ENCODE results near the gene MTRF1.

The MTRF1 gene

GRCh38 chr13:41203810-41204209, 59.6 kb downstream of the MTRF1 start:
- H3K4me1 ChIP-seq = no peaks in the 10 kb centered on the region
- DNase-seq = no peak
- no peak overlapping the region for H3K27ac ChIP-seq
- TF ChIP-seq CTCF (IDR thresholded peaks at IDR 0.05) = no peak
- H3K27me3 ChIP-seq = no peaks in the 10 kb centered on the region
- intact Hi-C loops (cut with DNase I; ENCODE audit: low total_unique reads) = no loop called here
- H3K4me3 ChIP-seq = no peak overlapping the region
- H3K9me3 ChIP-seq = no peaks in the 10 kb centered on the region
- H3K36me3 ChIP-seq = no peaks in the 10 kb centered on the region

GRCh38 chr13:41200126-41200525, 63.2 kb downstream of the MTRF1 start:
- intact Hi-C loops (cut with DNase I; ENCODE audit: low total_unique reads) = no loop called here
- Histone ChIP-seq H3K27me3 (no peaks in the 10 kb centered on the region), H3K9me3 (no peaks in the 10 kb centered on the region), H3K4me3 (no peak overlapping the region), H3K36me3 (no peaks in the 10 kb centered on the region), H3K4me1 (no peaks in the 10 kb centered on the region), H3K27ac (no peak overlapping the region)
- TF ChIP-seq CTCF (IDR thresholded peaks at IDR 0.05) = no peak
- no peak for DNase-seq

- no peaks in the 10 kb centered on the region for H3K4me1 ChIP-seq
- no peak overlapping the region for H3K4me3 ChIP-seq
- DNase-seq = no peak
- intact Hi-C loops (cut with DNase I; ENCODE audit: low total_unique reads) = no loop called here
- no peaks in the 10 kb centered on the region for H3K36me3 ChIP-seq
- H3K27me3 ChIP-seq = no peaks in the 10 kb centered on the region
- no peaks in the 10 kb centered on the region for H3K9me3 ChIP-seq
- TF ChIP-seq CTCF (IDR thresholded peaks at IDR 0.05) = no peak
- no peak overlapping the region for H3K27ac ChIP-seq
These were observed 63.9 kb downstream of the MTRF1 start for GRCh38 chr13:41199526-41199925.

GRCh38 chr13:41199079-41199478, 64.3 kb downstream of the MTRF1 start:
- Histone ChIP-seq H3K36me3 (no peaks in the 10 kb centered on the region), H3K9me3 (no peaks in the 10 kb centered on the region), H3K27ac (no peak overlapping the region), H3K4me1 (no peaks in the 10 kb centered on the region), H3K27me3 (no peaks in the 10 kb centered on the region), H3K4me3 (no peak overlapping the region)
- TF ChIP-seq CTCF (IDR thresholded peaks at IDR 0.05) = no peak
- intact Hi-C loops (cut with DNase I; ENCODE audit: low total_unique reads) = no loop called here
- DNase-seq = no peak

- no peak for TF ChIP-seq CTCF (IDR thresholded peaks at IDR 0.05)
- no peak for DNase-seq
- Histone ChIP-seq H3K9me3 (no peaks in the 10 kb centered on the region), H3K27ac (no peak overlapping the region), H3K4me3 (no peak overlapping the region), H3K27me3 (no peaks in the 10 kb centered on the region), H3K36me3 (no peaks in the 10 kb centered on the region), H3K4me1 (peaks cover 0 to 22% (median 12%) of the 10 kb centered on the region in 4 donors)
- intact Hi-C loops (cut with DNase I; ENCODE audit: low total_unique reads) = no loop called here
These were observed 66.8 kb downstream of the MTRF1 start for GRCh38 chr13:41196620-41197019.

- no peak for TF ChIP-seq CTCF (IDR thresholded peaks at IDR 0.05)
- Histone ChIP-seq H3K9me3 (no peaks in the 10 kb centered on the region), H3K4me3 (no peak overlapping the region), H3K27me3 (no peaks in the 10 kb centered on the region), H3K27ac (no peak overlapping the region), H3K36me3 (no peaks in the 10 kb centered on the region), H3K4me1 (peaks cover 0 to 22% (median 14%) of the 10 kb centered on the region in 4 donors)
- intact Hi-C loops (cut with DNase I; ENCODE audit: low total_unique reads) = no loop called here
- no peak for DNase-seq
These were observed 67.4 kb downstream of the MTRF1 start for GRCh38 chr13:41196011-41196410.
